Gastroesophageal sphincter (tissue), 4 donors: Measurements from ENCODE around the gene CGNL1. TPM values are rescaled to one million over a fixed set of nuclear protein-coding genes. Genes with fewer than 3 reads are reported as not detected.

ENCODE experiments used
- ATAC-seq: fragments of 150-250 bp; one replicate; pipeline ENCODE4 v1.9.1; 2016; ENCODE audit warnings: mild to moderate bottlenecking, moderate library complexity
- H3K27ac ChIP-seq, 4 donors: fragments of 200-600 bp; sonication (generic) in 3 of 4; 1 replicate in 3 of 4; 2 replicates in 1 of 4; pipeline ENCODE4 v1.5.1; 2016 to 2019
- H3K27me3 ChIP-seq: fragments of 200-600 bp; sonication (generic); one replicate; pipeline ENCODE4 v1.5.1; 2019
- H3K36me3 ChIP-seq, 2 donors: fragments of 200-600 bp; sonication (generic); one replicate each; pipeline ENCODE4 v1.5.1; 2019; ENCODE audit warnings: control low read depth in 1 of 2
- H3K4me1 ChIP-seq, 3 donors: fragments of 200-600 bp; sonication (generic); 1 replicate in 2 of 3; 2 replicates in 1 of 3; pipeline ENCODE4 v1.5.1; 2016 to 2019; ENCODE audit warnings: control low read depth in 2 of 3
- H3K4me3 ChIP-seq, 2 donors: fragments of 200-600 bp; sonication (generic); one replicate each; pipeline ENCODE4 v1.5.1; 2019; ENCODE audit warnings: mild to moderate bottlenecking in 1 of 2, moderate library complexity in 1 of 2
- H3K9me3 ChIP-seq, 3 donors: fragments of 200-600 bp; sonication (generic); one replicate each; pipeline ENCODE4 v1.5.1; 2017 to 2019; ENCODE audit warnings: control low read depth in 2 of 3
- EP300 ChIP-seq: sonication (generic); formaldehyde crosslinking; IDR thresholded peaks from one replicate; pipeline ENCODE4 v1.6.1; 2017; ENCODE audit warnings: antibody characterized with exemption, mild to moderate bottlenecking
- POLR2A ChIP-seq, 2 donors: fragments of 450-650 bp; IDR thresholded peaks; one replicate each; pipeline ENCODE4 v1.6.1; 2017; ENCODE audit warnings: antibody characterized with exemption in 2 of 2, mild to moderate bottlenecking in 2 of 2, moderate library complexity in 1 of 2
- POLR2AphosphoS5 ChIP-seq: sonication (generic); formaldehyde crosslinking; IDR thresholded peaks from one replicate; pipeline ENCODE4 v1.6.1; 2017; ENCODE audit warnings: antibody characterized with exemption
- WGBS, 2 donors: methylation state at CpG; one replicate each; pipeline ENCODE4 v1.1.5; 2018; ENCODE audit warnings: low coverage in 1 of 2; 5-methylcytosine and 5-hydroxymethylcytosine counted together
- total RNA-seq, 4 donors: library from RNA; depleted of rRNA; stranded (reverse); fragments of >200 nt; gene quantifications; one replicate each; pipeline ENCODE4 v1.1.0, GENCODE V29; 2016
- TF ChIP-seq, protein P1 (sequence below), 4 experiments: fragments of 200-600 bp in 2 of 4; fragments of 450-650 bp in 2 of 4; sonication (generic) in 1 of 4; IDR thresholded peaks; one replicate each; pipeline ENCODE4 v1.5.1; 2017 to 2019; ENCODE audit warnings: antibody characterized with exemption in 4 of 4, mild to moderate bottlenecking in 2 of 4, moderate library complexity in 2 of 4

Gene CGNL1
- total RNA-seq, 4 donors from 2014 or later, result 8.5 to 36.4 (median 16.7) TPM

DNA sequence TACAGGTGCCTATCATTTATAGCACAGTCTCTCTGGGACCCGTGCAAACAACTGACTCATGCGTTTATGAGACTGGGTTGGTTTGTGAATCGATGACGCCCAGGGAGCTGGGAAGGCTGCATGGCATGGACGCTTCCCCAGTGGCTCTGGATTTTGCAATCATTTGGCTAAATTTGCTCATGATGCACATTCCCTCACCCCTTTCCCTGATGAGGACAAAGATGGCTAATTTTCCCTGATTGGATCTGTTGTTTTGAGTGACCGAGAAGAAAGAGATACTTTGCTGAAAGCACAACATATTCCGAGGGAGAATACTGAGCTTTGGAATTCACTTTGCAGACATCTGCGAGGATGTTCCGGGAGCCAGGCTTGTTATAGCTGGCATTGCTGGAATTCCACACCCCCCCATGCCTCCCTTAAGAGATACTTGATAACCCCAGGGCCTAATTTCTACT lies 51.1 kb downstream of the CGNL1 start:
- TF ChIP-seq, protein P1, sequence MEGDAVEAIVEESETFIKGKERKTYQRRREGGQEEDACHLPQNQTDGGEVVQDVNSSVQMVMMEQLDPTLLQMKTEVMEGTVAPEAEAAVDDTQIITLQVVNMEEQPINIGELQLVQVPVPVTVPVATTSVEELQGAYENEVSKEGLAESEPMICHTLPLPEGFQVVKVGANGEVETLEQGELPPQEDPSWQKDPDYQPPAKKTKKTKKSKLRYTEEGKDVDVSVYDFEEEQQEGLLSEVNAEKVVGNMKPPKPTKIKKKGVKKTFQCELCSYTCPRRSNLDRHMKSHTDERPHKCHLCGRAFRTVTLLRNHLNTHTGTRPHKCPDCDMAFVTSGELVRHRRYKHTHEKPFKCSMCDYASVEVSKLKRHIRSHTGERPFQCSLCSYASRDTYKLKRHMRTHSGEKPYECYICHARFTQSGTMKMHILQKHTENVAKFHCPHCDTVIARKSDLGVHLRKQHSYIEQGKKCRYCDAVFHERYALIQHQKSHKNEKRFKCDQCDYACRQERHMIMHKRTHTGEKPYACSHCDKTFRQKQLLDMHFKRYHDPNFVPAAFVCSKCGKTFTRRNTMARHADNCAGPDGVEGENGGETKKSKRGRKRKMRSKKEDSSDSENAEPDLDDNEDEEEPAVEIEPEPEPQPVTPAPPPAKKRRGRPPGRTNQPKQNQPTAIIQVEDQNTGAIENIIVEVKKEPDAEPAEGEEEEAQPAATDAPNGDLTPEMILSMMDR (IDR thresholded peaks at IDR 0.05), result no peak
- TF ChIP-seq POLR2A (IDR thresholded peaks at IDR 0.05) (no peak), EP300 (no peak)
- H3K27me3 ChIP-seq, result no peaks in the 10 kb centered on the region
- no peak overlapping the region for H3K4me3 ChIP-seq
- H3K27ac ChIP-seq, result peak overlapping the region in 1 of 4 donors; percentile 7
- H3K4me1 ChIP-seq, result peaks cover 0 to 22% (median 9%) of the 10 kb centered on the region in 3 donors
- 11 to 51% methylated on average over 5 to 9 of the region's 9 CpGs for WGBS, 2 donors
- H3K9me3 ChIP-seq, result no peaks in the 10 kb centered on the region
- H3K36me3 ChIP-seq, result no peaks in the 10 kb centered on the region
- peak; percentile 72 for ATAC-seq

DNA sequence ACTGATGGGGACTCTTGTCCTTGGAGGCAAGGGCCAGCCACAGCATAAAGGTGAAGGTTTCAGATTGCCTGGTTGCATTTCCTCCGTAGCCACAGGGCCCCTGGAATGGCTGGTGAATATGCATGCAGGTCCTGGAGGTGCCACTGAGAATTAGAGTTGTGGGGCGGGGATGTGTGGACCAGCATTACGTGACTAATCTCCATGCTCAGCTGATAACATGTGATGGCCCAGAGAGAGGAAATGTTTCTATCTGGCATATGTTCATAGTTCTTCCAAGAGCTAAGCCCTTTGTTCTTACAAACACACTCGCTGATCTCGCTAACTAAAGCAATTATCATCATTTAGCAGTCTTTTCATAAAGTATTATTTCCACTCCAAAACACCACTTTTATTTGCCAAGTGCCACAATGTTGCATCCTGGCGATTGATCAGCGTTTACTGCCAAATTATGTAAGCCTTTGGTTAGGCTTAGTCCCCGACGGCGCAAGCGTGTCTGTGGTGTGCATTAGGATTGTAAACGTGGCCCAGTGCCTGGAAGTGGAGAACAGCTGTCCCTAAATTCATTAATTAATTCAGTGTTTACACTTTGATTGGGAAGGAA lies 55.9 kb downstream of the CGNL1 start:
- peaks cover 0 to 19% (median 5%) of the 10 kb centered on the region in 3 donors for H3K4me1 ChIP-seq
- H3K36me3 ChIP-seq, result no peaks in the 10 kb centered on the region
- no peak overlapping the region for H3K4me3 ChIP-seq
- H3K9me3 ChIP-seq, result no peaks in the 10 kb centered on the region
- TF ChIP-seq POLR2AphosphoS5 (no peak), POLR2A (IDR thresholded peaks at IDR 0.05) (no peak), EP300 (no peak)
- TF ChIP-seq, protein P1 (IDR thresholded peaks at IDR 0.05), result no peak
- H3K27me3 ChIP-seq, result no peaks in the 10 kb centered on the region
- ATAC-seq, result no peak
- WGBS, 2 donors, result 47 to 57% methylated on average over 5 to 9 of the region's 12 CpGs
- H3K27ac ChIP-seq, result no peak overlapping the region

DNA sequence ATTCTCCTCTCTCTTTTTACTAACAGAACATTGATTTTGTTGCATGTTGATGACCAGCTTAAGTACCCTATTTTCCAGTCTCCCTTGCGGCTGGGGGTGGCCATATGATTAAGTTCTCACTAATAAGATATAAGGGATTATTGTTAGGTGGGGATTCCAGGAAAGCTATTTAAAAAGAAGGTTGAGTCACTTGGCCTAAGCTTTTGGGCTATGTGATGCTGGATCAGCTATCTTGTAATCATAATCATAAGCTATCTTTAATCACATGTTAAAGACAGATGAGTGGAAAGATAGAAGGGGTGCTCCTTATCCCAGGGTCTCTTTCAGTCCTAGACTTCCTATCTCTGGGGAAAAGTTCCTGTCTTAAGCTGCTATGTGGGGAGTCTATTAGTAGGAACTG lies 59.9 kb downstream of the CGNL1 start:
- WGBS, 2 donors, result 79% methylated on average over 1 of the region's 1 CpG; no CpG with 5 or more reads in 1 of the 2 donors
- Histone ChIP-seq H3K9me3 (no peaks in the 10 kb centered on the region), H3K27ac (no peak overlapping the region), H3K4me1 (peaks cover 0 to 8% (median 0%) of the 10 kb centered on the region in 3 donors), H3K27me3 (no peaks in the 10 kb centered on the region), H3K4me3 (no peak overlapping the region), H3K36me3 (peaks cover 0 to 7% of the 10 kb centered on the region in 2 donors)
- no peak for TF ChIP-seq POLR2A (IDR thresholded peaks at IDR 0.05)
- no peak for ATAC-seq

DNA sequence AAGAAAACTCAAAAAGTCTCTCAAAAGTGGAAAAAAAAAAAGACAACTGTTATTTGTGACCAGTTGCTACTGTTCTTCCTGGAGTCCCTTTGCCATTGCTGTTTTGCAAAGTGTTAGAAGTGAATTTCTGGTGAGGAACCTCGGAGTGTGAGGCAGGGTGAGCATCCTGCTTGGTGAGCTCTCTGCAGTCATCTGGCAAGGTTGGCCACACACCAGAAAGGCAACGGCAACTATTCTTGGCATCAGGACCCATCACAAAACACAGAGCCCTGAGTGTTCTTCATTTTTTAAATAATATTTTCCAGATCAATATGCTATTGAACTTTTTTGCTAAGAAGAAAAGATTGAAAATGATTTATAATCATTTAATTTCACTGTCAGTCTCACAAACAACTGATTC lies 60.7 kb downstream of the CGNL1 start:
- no peak overlapping the region for H3K4me3 ChIP-seq
- H3K9me3 ChIP-seq, result no peaks in the 10 kb centered on the region
- TF ChIP-seq EP300 (no peak), POLR2AphosphoS5 (no peak), POLR2A (IDR thresholded peaks at IDR 0.05) (no peak)
- TF ChIP-seq, protein P1 (IDR thresholded peaks at IDR 0.05), result no peak
- H3K4me1 ChIP-seq, result peaks cover 0 to 8% (median 0%) of the 10 kb centered on the region in 3 donors
- no peak overlapping the region for H3K27ac ChIP-seq
- no peak for ATAC-seq
- 23 to 37% methylated on average over 2 of the region's 2 CpGs for WGBS, 2 donors
- H3K27me3 ChIP-seq, result no peaks in the 10 kb centered on the region
- peaks cover 0 to 7% of the 10 kb centered on the region in 2 donors for H3K36me3 ChIP-seq

DNA sequence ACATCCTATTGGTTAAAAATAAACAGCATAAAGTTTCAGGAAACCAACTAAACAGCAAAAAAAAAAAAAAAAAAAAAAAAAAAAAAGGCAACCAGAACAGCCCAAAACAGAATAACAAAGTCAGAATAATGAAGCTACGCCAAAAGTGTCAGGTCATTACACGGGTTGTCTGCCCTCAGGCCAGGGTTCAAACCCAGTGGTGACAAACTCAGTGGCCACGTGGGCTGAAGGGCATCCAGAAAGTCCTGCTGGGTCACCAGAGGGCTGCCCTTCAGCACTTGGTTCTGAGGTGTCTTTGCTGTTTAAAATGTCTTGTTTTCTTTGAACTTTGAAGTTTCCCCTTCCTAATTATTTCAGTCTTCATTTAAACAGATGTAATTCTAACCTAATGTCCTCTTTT lies 61.3 kb downstream of the CGNL1 start:
- ATAC-seq, result no peak
- no peak overlapping the region for H3K27ac ChIP-seq
- H3K27me3 ChIP-seq, result no peaks in the 10 kb centered on the region
- TF ChIP-seq POLR2A (IDR thresholded peaks at IDR 0.05) (no peak), EP300 (no peak), POLR2AphosphoS5 (no peak)
- TF ChIP-seq, protein P1 (IDR thresholded peaks at IDR 0.05), result no peak
- peaks cover 0 to 4% (median 0%) of the 10 kb centered on the region in 3 donors for H3K4me1 ChIP-seq
- H3K36me3 ChIP-seq, result peaks cover 0 to 11% of the 10 kb centered on the region in 2 donors
- 73% methylated on average over 3 of the region's 3 CpGs; no CpG with 5 or more reads in 1 of the 2 donors for WGBS, 2 donors
- H3K4me3 ChIP-seq, result no peak overlapping the region
- no peaks in the 10 kb centered on the region for H3K9me3 ChIP-seq
